Endometrial microvascular endothelial cells (primary cell): ENCODE measurements around the gene PAPSS1. TPM values are rescaled to one million over a fixed set of nuclear protein-coding genes. Genes with fewer than 3 reads are reported as not detected.

ENCODE experiments used
- in situ Hi-C: cut with HindIII; loops from 2 replicates; pipeline ENCODE4 v1.10.0; 2017; ENCODE audit warnings: low sequenced_read_pairs, low pct_unique_long_range_greater_than_20kb; ENCODE audit errors: inconsistent ontology term
- total RNA-seq: library from RNA; depleted of rRNA; stranded (reverse); fragments of >200 nt; gene quantifications from one replicate; pipeline ENCODE4 v1.2.3, GENCODE V29; 2015; ENCODE audit errors: inconsistent ontology term

The PAPSS1 gene
- total RNA-seq, result 45.2 TPM

- in situ Hi-C loops, result no loop called here
Measured at GRCh38 chr4:107719922-107720722, at the start of gene PAPSS1. Gene PAPSS1 (minus strand): TSS chr4:107720234. CDS start chr4:107720179, 55 bp downstream.

DNA sequence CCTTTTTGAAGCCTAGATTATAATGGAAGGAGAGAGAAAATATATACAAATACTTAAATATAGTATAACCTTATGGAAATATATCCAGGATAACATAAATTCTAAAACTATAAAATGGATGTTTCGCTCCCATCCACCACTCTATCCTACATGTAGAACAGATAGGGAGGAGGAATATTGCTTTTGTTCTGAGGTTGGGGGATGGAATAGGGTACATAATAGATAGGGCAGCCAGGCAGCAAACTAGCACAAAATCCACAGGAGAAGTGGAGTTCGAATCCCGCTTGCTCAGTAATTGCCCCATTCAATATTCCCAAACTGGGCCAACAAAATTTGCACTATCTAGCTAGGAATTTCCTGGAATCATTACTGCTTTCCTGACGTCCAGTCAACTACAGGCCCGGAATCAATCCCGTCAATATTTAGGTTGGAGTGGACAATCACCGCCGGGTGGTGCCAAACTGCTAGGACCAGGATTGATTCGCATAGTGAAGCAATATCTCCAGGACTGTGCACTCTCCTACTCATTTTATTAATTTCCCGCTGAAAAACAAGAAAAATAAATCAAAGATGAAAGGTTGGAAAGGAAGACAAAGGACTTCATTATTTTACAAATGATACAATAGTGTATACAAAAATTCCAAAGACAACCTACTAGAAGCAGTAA, 40.4 kb upstream of the PAPSS1 start:
- in situ Hi-C loops, result no loop called here

- in situ Hi-C loops, result no loop called here
Measured at GRCh38 chr4:107757864-107758476, 37.9 kb upstream of the PAPSS1 start.

DNA sequence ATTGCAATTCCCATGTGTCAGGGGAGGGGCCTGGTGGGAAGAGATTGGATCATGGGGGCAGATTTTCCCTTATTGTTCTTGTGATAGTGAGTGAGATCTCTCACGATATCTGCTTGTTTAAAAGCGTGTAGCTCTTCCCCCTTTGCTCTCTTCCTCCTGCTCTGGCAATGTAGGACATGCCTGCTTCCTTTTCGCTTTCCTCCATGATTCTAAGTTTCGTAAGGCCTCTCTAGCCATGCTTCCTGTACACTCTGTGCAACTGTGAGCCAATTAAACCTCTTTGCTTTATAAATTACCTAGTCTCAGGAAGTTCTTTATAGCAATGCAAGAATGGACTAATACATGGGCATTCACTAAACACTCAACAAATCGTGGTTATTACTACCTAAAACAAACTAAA, 37.2 kb upstream of the PAPSS1 start:
- in situ Hi-C loops, result no loop called here

- in situ Hi-C loops, result no loop called here
Measured at GRCh38 chr4:107755841-107756356, 35.9 kb upstream of the PAPSS1 start.

GRCh38 chr4:107751670-107752069, 31.6 kb upstream of the PAPSS1 start:
- in situ Hi-C loops, result no loop called here

- in situ Hi-C loops, result no loop called here
Measured at GRCh38 chr4:107747748-107748486, 27.9 kb upstream of the PAPSS1 start.

- in situ Hi-C loops, result no loop called here
Measured at GRCh38 chr4:107746161-107746560, 26.1 kb upstream of the PAPSS1 start.

GRCh38 chr4:107744532-107744931, 24.5 kb upstream of the PAPSS1 start:
- in situ Hi-C loops, result no loop called here

DNA sequence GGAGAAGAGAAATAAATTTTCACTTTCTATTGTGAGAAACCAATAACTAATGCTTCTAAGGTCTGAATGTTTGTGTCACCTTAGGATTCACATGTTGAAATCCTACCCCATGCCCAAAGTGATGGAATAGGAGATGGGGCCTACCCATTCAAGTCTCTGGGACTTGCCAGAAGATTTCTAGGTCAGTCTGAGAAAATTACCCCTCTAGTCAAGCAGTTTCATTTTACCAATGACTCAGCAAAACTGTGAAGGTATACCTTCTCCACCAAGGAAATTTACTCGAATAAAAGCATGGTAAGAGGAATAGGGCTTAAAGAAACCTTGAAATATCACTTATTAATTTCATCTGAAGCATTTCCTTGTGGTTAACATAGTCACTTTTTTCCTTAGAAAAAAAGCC, 23.5 kb upstream of the PAPSS1 start:
- in situ Hi-C loops, result no loop called here

- in situ Hi-C loops, result no loop called here
Measured at GRCh38 chr4:107742791-107743190, 22.8 kb upstream of the PAPSS1 start.

GRCh38 chr4:107742196-107742595, 22.2 kb upstream of the PAPSS1 start:
- in situ Hi-C loops, result no loop called here

- in situ Hi-C loops, result no loop called here
Measured at GRCh38 chr4:107740950-107741701, 21.1 kb upstream of the PAPSS1 start.

DNA sequence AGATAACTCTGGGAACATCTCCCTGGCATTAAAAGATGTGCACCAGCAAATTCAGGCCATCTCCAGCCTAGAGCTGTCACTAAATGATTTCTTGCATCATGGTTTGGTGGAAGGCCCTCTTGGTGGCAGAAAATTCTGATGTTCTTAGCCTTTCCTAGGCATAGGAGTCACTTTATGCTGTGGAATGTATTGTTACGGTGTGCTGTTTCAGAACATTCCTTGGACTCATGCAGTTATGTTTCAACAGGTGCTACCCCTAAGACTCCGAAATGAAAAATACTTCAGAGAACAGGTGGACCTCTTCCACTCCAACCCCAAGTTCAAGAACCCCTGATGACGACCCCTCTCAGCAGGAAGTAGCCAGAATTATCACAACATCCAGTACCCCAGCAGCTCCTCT, 20.3 kb upstream of the PAPSS1 start:
- in situ Hi-C loops, result no loop called here

DNA sequence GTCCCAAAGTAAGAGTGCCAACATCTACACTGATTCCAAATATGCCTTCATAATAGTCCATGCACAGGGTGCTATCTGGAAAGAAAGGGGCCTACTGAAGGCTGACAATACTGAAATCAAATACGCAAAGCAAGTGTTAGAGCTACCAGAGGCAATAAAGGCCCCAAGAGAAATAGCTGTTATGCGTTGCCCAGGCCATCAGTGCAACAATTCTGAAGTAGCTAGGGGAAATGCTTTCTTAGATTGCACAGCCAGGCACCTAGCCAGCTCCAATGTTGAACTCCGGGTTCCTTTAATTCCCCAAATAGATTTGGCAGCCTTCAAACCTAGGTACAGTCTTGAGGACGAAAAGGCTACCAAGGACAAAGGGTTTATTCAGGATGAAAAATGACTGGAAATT, 17.4 kb upstream of the PAPSS1 start:
- in situ Hi-C loops, result no loop called here

GRCh38 chr4:107736924-107737448, 17.0 kb upstream of the PAPSS1 start:
- in situ Hi-C loops, result no loop called here

DNA sequence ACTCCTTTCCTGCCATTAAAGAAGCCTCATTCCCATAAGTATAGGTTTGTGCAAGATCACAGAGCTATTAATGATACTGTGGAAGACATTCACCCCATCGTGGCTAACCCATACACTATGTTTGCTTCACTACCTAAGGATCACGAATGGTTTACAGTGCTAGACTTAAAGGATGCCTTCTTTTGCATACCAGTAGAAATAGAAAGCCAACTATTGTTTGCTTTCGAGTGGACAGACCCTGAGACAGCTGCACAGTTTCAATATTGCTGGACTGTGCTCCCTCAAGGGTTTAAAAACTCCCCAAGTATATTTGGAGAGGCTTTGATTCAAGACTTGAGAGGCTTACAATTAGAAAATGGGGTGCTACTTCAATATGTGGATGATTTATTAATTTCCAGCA, 16.0 kb upstream of the PAPSS1 start:
- in situ Hi-C loops, result no loop called here

DNA sequence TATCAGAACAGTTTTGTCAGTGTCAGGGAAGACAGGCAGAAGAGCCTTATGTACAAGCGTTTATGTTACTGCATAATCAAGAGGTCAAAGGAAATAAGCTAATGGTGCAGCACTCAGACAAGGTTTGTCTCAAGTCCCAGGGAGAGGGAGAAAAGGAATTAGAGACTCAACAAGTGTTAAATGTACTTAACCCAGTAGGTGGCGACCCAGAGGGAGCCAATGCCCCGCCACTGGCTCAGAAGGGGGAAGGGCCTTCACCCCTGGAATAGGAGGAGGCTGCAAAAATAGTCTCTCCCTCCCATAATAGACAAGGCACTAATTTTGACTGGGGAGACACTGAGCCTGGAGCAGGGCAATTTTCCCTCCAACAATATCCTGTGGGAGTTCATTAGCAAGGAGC, 14.1 kb upstream of the PAPSS1 start:
- in situ Hi-C loops, result no loop called here
